Endodermal cell (in vitro differentiated cells): Measurements from ENCODE around the gene CCDC106. TPM values are rescaled to one million over a fixed set of nuclear protein-coding genes. Genes with fewer than 3 reads are reported as not detected.

ENCODE experiments used
- DNase-seq: peaks from one replicate; pipeline ENCODE4 v3.0.0-alpha.2; 2017
- H3K27ac ChIP-seq: 2 replicates; pipeline ENCODE4 v1.5.1; 2013; ENCODE audit warnings: mild to moderate bottlenecking, low read depth, low read length, moderate library complexity
- H3K27me3 ChIP-seq: 2 replicates; pipeline ENCODE4 v1.6.1; 2013; ENCODE audit warnings: mild to moderate bottlenecking, low read length, moderate library complexity; ENCODE audit not compliant: insufficient read depth, control insufficient read depth, poor library complexity, severe bottlenecking
- H3K36me3 ChIP-seq: 2 replicates; pipeline ENCODE4 v1.7.0; 2013; ENCODE audit warnings: mild to moderate bottlenecking, low read length, moderate library complexity; ENCODE audit not compliant: control insufficient read depth, insufficient read depth
- H3K4me1 ChIP-seq: one replicate; pipeline ENCODE4 v1.7.0; 2013; ENCODE audit warnings: low read length; ENCODE audit not compliant: control insufficient read depth, insufficient read depth
- H3K4me3 ChIP-seq: 2 replicates; pipeline ENCODE4 v1.5.1; 2013; ENCODE audit warnings: mild to moderate bottlenecking, low read length, moderate library complexity
- H3K9ac ChIP-seq: 2 replicates; pipeline ENCODE4 v1.6.1; 2013; ENCODE audit warnings: mild to moderate bottlenecking, low read length, moderate library complexity; ENCODE audit not compliant: poor library complexity, severe bottlenecking; ENCODE audit errors: extremely low read depth
- H3K9me3 ChIP-seq: 2 replicates; pipeline ENCODE4 v1.6.1; 2013; ENCODE audit warnings: mild to moderate bottlenecking, low read length, moderate library complexity; ENCODE audit not compliant: control insufficient read depth
- H3K27ac Mint-ChIP-seq: 2 replicates; pipeline ENCODE4 v1.8.0; 2020; ENCODE audit warnings: mixed read lengths
- H3K27me3 Mint-ChIP-seq: 2 replicates; pipeline ENCODE4 v1.8.0; 2021; ENCODE audit warnings: mild to moderate bottlenecking, mixed read lengths; ENCODE audit not compliant: insufficient read depth
- H3K36me3 Mint-ChIP-seq: 2 replicates; pipeline ENCODE4 v1.8.0; 2020; ENCODE audit warnings: low read depth, mixed read lengths
- H3K4me1 Mint-ChIP-seq: 2 replicates; pipeline ENCODE4 v1.8.0; 2020; ENCODE audit warnings: mixed read lengths
- H3K4me3 Mint-ChIP-seq: 2 replicates; pipeline ENCODE4 v1.8.0; 2020; ENCODE audit warnings: mild to moderate bottlenecking, moderate library complexity, mixed read lengths
- H3K9me3 Mint-ChIP-seq: 2 replicates; pipeline ENCODE4 v1.8.0; 2020; ENCODE audit warnings: mild to moderate bottlenecking, mixed read lengths
- CTCF ChIP-seq: fragments of 200-600 bp; sonication (generic); conservative IDR thresholded peaks from 2 replicates; pipeline ENCODE4 v1.5.0; 2021; ENCODE audit warnings: antibody characterized with exemption, mild to moderate bottlenecking
- WGBS, 2 experiments: methylation state at CpG; one replicate each; pipeline versions ENCODE4 v1.1.5 to v1.1.7; 2013; ENCODE audit warnings: missing lambda C conversion rate in 2 of 2, mixed read lengths in 1 of 2; ENCODE audit not compliant: insufficient coverage in 1 of 2, insufficient read length in 1 of 2; 5-methylcytosine and 5-hydroxymethylcytosine counted together
- total RNA-seq, 2 donors: library from RNA; stranded (reverse); fragmentation: NEBNext Ultra II Directional in 1 of 2; extraction: Animal tissue kit (Norgen Biotek cat#: 25700) in 1 of 2; gene quantifications; 2 replicates in 1 of 2; 3 replicates in 1 of 2; pipeline ENCODE4 v1.2.1, GENCODE V29; 2021

Gene CCDC106
- total RNA-seq, 2 donors from 2014 or later, result 18.0 to 24.9 TPM

GRCh38 chr19:55622242-55622969, 25.6 kb upstream of the CCDC106 start:
- DNase-seq, result no peak
- H3K4me3 Mint-ChIP-seq, result no peak overlapping the region
- no peak overlapping the region for H3K9ac ChIP-seq
- TF ChIP-seq CTCF, result no peak
- H3K27ac Mint-ChIP-seq, result no peak overlapping the region
- H3K9me3 Mint-ChIP-seq, result no peaks in the 10 kb centered on the region
- H3K27me3 Mint-ChIP-seq, result peaks cover 2% of the 10 kb centered on the region
- H3K9me3 ChIP-seq, result no peaks in the 10 kb centered on the region
- peaks cover 15% of the 10 kb centered on the region for H3K36me3 Mint-ChIP-seq
- no peaks in the 10 kb centered on the region for H3K4me1 ChIP-seq
- WGBS, 2 experiments, result 96 to 98% methylated on average over 28 to 40 of the region's 40 CpGs
- no peak overlapping the region for H3K27ac ChIP-seq
- H3K4me1 Mint-ChIP-seq, result peaks cover 2% of the 10 kb centered on the region
- no peak overlapping the region for H3K4me3 ChIP-seq
- no peaks in the 10 kb centered on the region for H3K27me3 ChIP-seq
- peaks cover 18% of the 10 kb centered on the region for H3K36me3 ChIP-seq

GRCh38 chr19:55623130-55623529, 24.9 kb upstream of the CCDC106 start:
- peaks cover 2% of the 10 kb centered on the region for H3K4me1 Mint-ChIP-seq
- H3K27me3 Mint-ChIP-seq, result peaks cover 7% of the 10 kb centered on the region
- Histone ChIP-seq H3K4me1 (no peaks in the 10 kb centered on the region), H3K9me3 (no peaks in the 10 kb centered on the region), H3K27me3 (no peaks in the 10 kb centered on the region), H3K4me3 (no peak overlapping the region), H3K36me3 (peaks cover 13% of the 10 kb centered on the region), H3K9ac (no peak overlapping the region), H3K27ac (no peak overlapping the region)
- H3K4me3 Mint-ChIP-seq, result peak overlapping the region; percentile 73
- no peak for TF ChIP-seq CTCF
- peaks cover 11% of the 10 kb centered on the region for H3K36me3 Mint-ChIP-seq
- no peak for DNase-seq
- H3K27ac Mint-ChIP-seq, result no peak overlapping the region
- no peaks in the 10 kb centered on the region for H3K9me3 Mint-ChIP-seq
- WGBS, 2 experiments, result 95 to 96% methylated on average over 6 of the region's 7 CpGs

- TF ChIP-seq CTCF, result no peak
- H3K27me3 Mint-ChIP-seq, result peaks cover 8% of the 10 kb centered on the region
- H3K9ac ChIP-seq, result no peak overlapping the region
Measured at GRCh38 chr19:55623561-55623960, 24.5 kb upstream of the CCDC106 start.

More at GRCh38 chr19:55623561-55623960, 24.5 kb upstream of the CCDC106 start:
- Histone ChIP-seq H3K36me3 (peaks cover 13% of the 10 kb centered on the region), H3K4me1 (no peaks in the 10 kb centered on the region), H3K27me3 (no peaks in the 10 kb centered on the region), H3K4me3 (peak overlapping the region; percentile 71), H3K9me3 (no peaks in the 10 kb centered on the region), H3K27ac (no peak overlapping the region)
- Mint-ChIP-seq H3K4me3 (peak overlapping the region; percentile 73), H3K27ac (peak overlapping the region; percentile 97), H3K4me1 (peaks cover 2% of the 10 kb centered on the region), H3K9me3 (no peaks in the 10 kb centered on the region), H3K36me3 (peaks cover 11% of the 10 kb centered on the region)
- WGBS, 2 experiments, result 95 to 96% methylated on average over 5 to 6 of the region's 7 CpGs
- DNase-seq, result no peak
